ENCODE data around the gene RETN.

GRCh38 chr19:7690779-7691258 lies 22.0 kb downstream of the RETN start:
- TF ChIP-seq CTCF (conservative IDR thresholded peaks at IDR 0.05; ENCODE audit: low read depth in 2 of 2), result no peak
- TF ChIP-seq POLR2AphosphoS5 (IDR thresholded peaks at IDR 0.05; ENCODE audit: low read depth), result no peak
- TF ChIP-seq EZH2phosphoT487 (IDR thresholded peaks at IDR 0.05; ENCODE audit: unreplicated experiment), result no peak
- no peak for TF ChIP-seq JUNB (IDR thresholded peaks at IDR 0.05; ENCODE audit: unreplicated experiment)
- TF ChIP-seq EZH2 (IDR thresholded peaks at IDR 0.05; ENCODE audit: low read depth, unreplicated experiment), result no peak
- no peak for TF ChIP-seq ZNF331 (CRISPR knock-in tag; IDR thresholded peaks at IDR 0.05; ENCODE audit: low read depth)
- no peak for TF ChIP-seq CREB1 (CRISPR knock-in tag; IDR thresholded peaks at IDR 0.05; ENCODE audit: low read depth)
- TF ChIP-seq ETS1 (IDR thresholded peaks at IDR 0.05), result no peak
- no peak for TF ChIP-seq STAT1 (IDR thresholded peaks at IDR 0.05; ENCODE audit: unreplicated experiment)
